ENCODE data around the gene LTBP1. TPM values are rescaled to one million over a fixed set of nuclear protein-coding genes. Genes with fewer than 3 reads are reported as not detected.

LTBP1 gene
- total RNA-seq, 1 experiment from 2014 or later = 10.3 TPM

DNA sequence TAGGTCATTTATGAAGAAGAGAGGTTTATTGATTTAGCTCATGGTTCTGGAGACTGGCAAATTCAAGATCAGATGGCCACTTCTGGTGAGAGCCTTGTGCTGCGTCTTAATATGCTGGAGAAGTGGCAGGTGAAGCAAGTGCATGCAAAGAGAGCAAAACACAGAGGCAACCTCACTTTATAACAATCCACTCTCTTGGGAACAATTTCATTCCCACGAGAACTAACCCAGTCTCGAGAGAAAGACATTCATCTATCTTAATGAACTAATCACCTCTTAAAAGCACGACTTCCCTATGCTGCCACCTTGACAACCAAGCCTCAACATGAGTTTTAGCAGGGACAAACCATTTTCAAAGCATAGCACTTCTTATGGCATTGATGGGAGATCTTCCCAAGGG, 343.2 kb downstream of the LTBP1 start:
- Histone ChIP-seq H3F3A (ENCODE audit: insufficient read depth, low read depth) (peaks cover 12% of the 10 kb centered on the region; the same call in 1 of the 2 replicates), H3K4me1 (replicated peaks; ENCODE audit: insufficient read depth) (peaks cover 25% of the 10 kb centered on the region), H4K20me1 (ENCODE audit: insufficient read depth) (no peaks in the 10 kb centered on the region), H3K4me3 (no peak overlapping the region), H2AFZ (no peak overlapping the region), H3K9me3 (ENCODE audit: insufficient read depth, low read depth) (no peaks in the 10 kb centered on the region), H3K27ac (no peak overlapping the region), H3K27me3 (ENCODE audit: insufficient read depth, low read depth) (no peaks in the 10 kb centered on the region), H3K36me3 (ENCODE audit: low read depth) (no peaks in the 10 kb centered on the region), H3K79me2 (ENCODE audit: low read depth) (no peaks in the 10 kb centered on the region), H3K9me2 (ENCODE audit: insufficient read depth) (no peaks in the 10 kb centered on the region), H3K4me2 (no peak overlapping the region)
- ChIA-PET CTCF (no interaction called here), POLR2A (ENCODE audit: unreplicated experiment) (no interaction called here)
- TF ChIP-seq CTCF (conservative IDR thresholded peaks at IDR 0.05) (no peak), EZH2 (IDR thresholded peaks at IDR 0.05; ENCODE audit: low read depth) (no peak)
- DNase-seq = no peak
- BruUV-seq (replicated peaks) = no TSS peak
- intact Hi-C loops (cut with micrococcal nuclease; ENCODE audit: unreplicated experiment) = no loop called here

GRCh38 chr2:33291278-33292013, 344.7 kb downstream of the LTBP1 start:
- H3K9me2 ChIP-seq (ENCODE audit: insufficient read depth) = no peaks in the 10 kb centered on the region
- ChIA-PET CTCF (no interaction called here), POLR2A (ENCODE audit: unreplicated experiment) (no interaction called here)
- peak overlapping the region; percentile 73 for H3K4me2 ChIP-seq
- intact Hi-C loops (cut with micrococcal nuclease; ENCODE audit: unreplicated experiment) = no loop called here
- H3K4me1 ChIP-seq (replicated peaks; ENCODE audit: insufficient read depth) = peaks cover 25% of the 10 kb centered on the region
- no peak for TF ChIP-seq EZH2 (IDR thresholded peaks at IDR 0.05; ENCODE audit: low read depth)
- TF ChIP-seq CTCF (conservative IDR thresholded peaks at IDR 0.05) = no peak
- DNase-seq = peak in 1 of 2 experiments; percentile 70
- peak overlapping the region; percentile 63; the same call in 1 of the 2 replicates for H2AFZ ChIP-seq
- H4K20me1 ChIP-seq (ENCODE audit: insufficient read depth) = no peaks in the 10 kb centered on the region
- no peak overlapping the region for H3K27ac ChIP-seq
- H3K36me3 ChIP-seq (ENCODE audit: low read depth) = no peaks in the 10 kb centered on the region
- H3F3A ChIP-seq (ENCODE audit: insufficient read depth, low read depth) = peaks cover 12% of the 10 kb centered on the region; the same call in 1 of the 2 replicates
- H3K27me3 ChIP-seq (ENCODE audit: insufficient read depth, low read depth) = no peaks in the 10 kb centered on the region
- no TSS peak for BruUV-seq (replicated peaks)
- H3K9me3 ChIP-seq (ENCODE audit: insufficient read depth, low read depth) = no peaks in the 10 kb centered on the region
- H3K4me3 ChIP-seq = peak overlapping the region; percentile 12; the same call in 1 of the 2 replicates
- H3K79me2 ChIP-seq (ENCODE audit: low read depth) = no peaks in the 10 kb centered on the region

DNA sequence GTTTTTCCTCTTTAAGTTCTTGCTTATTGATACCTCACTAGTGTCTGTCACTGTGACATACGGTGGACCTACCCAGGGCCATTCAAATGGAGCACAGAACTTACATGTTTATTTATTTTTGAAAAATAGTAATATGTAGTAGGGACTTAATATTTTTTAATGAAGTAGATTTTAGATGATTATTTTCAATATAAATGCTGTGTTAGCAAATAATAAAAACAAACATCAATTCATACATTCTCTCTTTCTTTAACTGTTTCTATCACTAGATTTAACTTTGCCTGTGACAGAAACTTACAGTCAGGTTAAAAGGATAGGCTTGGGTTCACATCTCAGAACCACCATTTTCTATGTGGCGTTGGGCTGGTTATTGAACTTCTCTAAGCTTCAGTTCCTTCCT, 345.3 kb downstream of the LTBP1 start:
- no TSS peak for BruUV-seq (replicated peaks)
- no peak for DNase-seq
- Histone ChIP-seq H3K4me3 (no peak overlapping the region), H3K27ac (no peak overlapping the region), H3F3A (ENCODE audit: insufficient read depth, low read depth) (peaks cover 12% of the 10 kb centered on the region; the same call in 1 of the 2 replicates), H3K79me2 (ENCODE audit: low read depth) (no peaks in the 10 kb centered on the region), H3K9me2 (ENCODE audit: insufficient read depth) (no peaks in the 10 kb centered on the region), H3K27me3 (ENCODE audit: insufficient read depth, low read depth) (no peaks in the 10 kb centered on the region), H3K36me3 (ENCODE audit: low read depth) (no peaks in the 10 kb centered on the region), H2AFZ (0 out of 2 replicates have a peak overlapping the region, but pooled peaks have one; percentile 63), H3K4me2 (peak overlapping the region; percentile 73), H4K20me1 (ENCODE audit: insufficient read depth) (no peaks in the 10 kb centered on the region), H3K9me3 (ENCODE audit: insufficient read depth, low read depth) (no peaks in the 10 kb centered on the region), H3K4me1 (replicated peaks; ENCODE audit: insufficient read depth) (peaks cover 25% of the 10 kb centered on the region)
- CTCF ChIA-PET = no interaction called here
- intact Hi-C loops (cut with micrococcal nuclease; ENCODE audit: unreplicated experiment) = no loop called here
- POLR2A ChIA-PET (ENCODE audit: unreplicated experiment) = no interaction called here
- TF ChIP-seq CTCF (conservative IDR thresholded peaks at IDR 0.05) (no peak), EZH2 (IDR thresholded peaks at IDR 0.05; ENCODE audit: low read depth) (no peak)
